SK-N-SH (cell line): ENCODE results near the gene LINGO3. TPM values are rescaled to one million over a fixed set of nuclear protein-coding genes. Genes with fewer than 3 reads are reported as not detected.

Source experiments
- CTCF ChIA-PET: fragments of 300-600, 350-600 bp; formaldehyde crosslinking; extraction: SDS; loops from one replicate; lab custom pipeline; 2021; lab: Yijun Ruan, JAX
- POLR2A ChIA-PET: fragments of 350-600 bp; sonication (Branson Sonifier 250); formaldehyde crosslinking; extraction: SDS; loops from one replicate; lab custom pipeline; 2020; ENCODE audit warnings: antibody characterized with exemption, inconsistent platforms; lab: Yijun Ruan, JAX
- DNase-seq: peaks from one replicate; pipeline ENCODE4 v3.0.0; 2012
- H2AFZ ChIP-seq: fragments of 200-600 bp; sonication (generic); 2 replicates; pipeline ENCODE4 v1.8.1; 2016; ENCODE audit warnings: antibody characterized with exemption, mild to moderate bottlenecking, low read depth
- H3F3A ChIP-seq: fragments of 200-600 bp; sonication (generic); replicated peaks from 2 replicates; pipeline ENCODE3; 2016; ENCODE audit warnings: antibody characterized with exemption, mild to moderate bottlenecking; ENCODE audit not compliant: insufficient read depth
- H3K27ac ChIP-seq, 2 experiments: fragments of 200-500 bp in 1 of 2; fragments of 200-600 bp in 1 of 2; sonication (Bioruptor generic) in 1 of 2; sonication (generic), shearing (Covaris generic) in 1 of 2; 2 replicates each; pipeline versions ENCODE4 v1.5.1 to v1.6.1; 2014 to 2016; ENCODE audit warnings: low read depth in 2 of 2, inconsistent platforms in 1 of 2, low read length in 1 of 2, mild to moderate bottlenecking in 1 of 2, mixed read lengths in 1 of 2
- H3K27me3 ChIP-seq: fragments of 200-600 bp; sonication (generic), shearing (Covaris generic); 2 replicates; pipeline ENCODE4 v1.6.1; 2016; ENCODE audit warnings: mixed run types; ENCODE audit not compliant: insufficient read depth
- H3K36me3 ChIP-seq, 2 experiments: fragments of 200-500 bp in 1 of 2; fragments of 200-600 bp in 1 of 2; sonication (Bioruptor generic) in 1 of 2; sonication (generic) in 1 of 2; replicated peaks in 1 of 2; 2 replicates each; pipeline versions ENCODE3 to v1.5.1; 2014 to 2016; ENCODE audit warnings: low read length in 1 of 2, mild to moderate bottlenecking in 1 of 2; ENCODE audit not compliant: insufficient read depth in 2 of 2, control insufficient read depth in 1 of 2
- H3K4me1 ChIP-seq, 2 experiments: fragments of 200-500 bp in 1 of 2; fragments of 200-600 bp in 1 of 2; sonication (Bioruptor generic) in 1 of 2; sonication (generic), shearing (Covaris generic) in 1 of 2; 2 replicates each; pipeline versions ENCODE4 v1.5.1 to v1.6.1; 2014 to 2016; ENCODE audit warnings: low read depth in 1 of 2, low read length in 1 of 2, mixed run types in 1 of 2; ENCODE audit not compliant: insufficient read depth in 2 of 2, control insufficient read depth in 1 of 2
- H3K4me2 ChIP-seq: fragments of 200-600 bp; sonication (generic), shearing (Covaris generic); 2 replicates; pipeline ENCODE4 v1.6.1; 2017; ENCODE audit warnings: mixed run types
- H3K4me3 ChIP-seq, 2 experiments: fragments of 200-500 bp in 1 of 2; fragments of 200-600 bp in 1 of 2; sonication (Bioruptor generic) in 1 of 2; sonication (generic), shearing (Covaris generic) in 1 of 2; 2 replicates each; pipeline versions ENCODE4 v1.5.1 to v1.8.1; 2014 to 2016; ENCODE audit warnings: low read depth in 2 of 2, inconsistent platforms in 1 of 2, low read length in 1 of 2, mild to moderate bottlenecking in 1 of 2, mixed read lengths in 1 of 2, moderate library complexity in 1 of 2
- H3K79me2 ChIP-seq: fragments of 200-600 bp; sonication (generic); 2 replicates; pipeline ENCODE4 v1.8.1; 2017; ENCODE audit warnings: mild to moderate bottlenecking; ENCODE audit not compliant: insufficient read depth
- H3K9ac ChIP-seq: fragments of 200-600 bp; sonication (generic); 2 replicates; pipeline ENCODE4 v1.6.1; 2017; ENCODE audit warnings: mixed run types
- H3K9me2 ChIP-seq: fragments of 200-600 bp; sonication (generic); 2 replicates; pipeline ENCODE4 v1.6.1; 2017; ENCODE audit warnings: mixed run types
- H3K9me3 ChIP-seq: fragments of 200-600 bp; sonication (generic); 2 replicates; pipeline ENCODE4 v1.6.1; 2017; ENCODE audit warnings: mixed run types, mild to moderate bottlenecking, moderate library complexity
- H4K20me1 ChIP-seq: fragments of 200-600 bp; sonication (generic); 2 replicates; pipeline ENCODE4 v1.6.1; 2017; ENCODE audit warnings: mild to moderate bottlenecking, mixed run types; ENCODE audit not compliant: insufficient read depth
- ELF1 ChIP-seq: IDR thresholded peaks from 2 replicates; pipeline ENCODE4 v1.4.0; 2012
- EZH2phosphoT487 ChIP-seq: fragments of 200-600 bp; sonication (generic); IDR thresholded peaks from 2 replicates; pipeline ENCODE4 v1.6.1; 2017; ENCODE audit warnings: low read depth, mixed run types, mild to moderate bottlenecking, antibody characterized with exemption, moderate library complexity, borderline replicate concordance
- FOXM1 ChIP-seq: IDR thresholded peaks from 2 replicates; pipeline ENCODE4 v1.4.0; 2012; ENCODE audit warnings: low read depth, mild to moderate bottlenecking
- MAX ChIP-seq: IDR thresholded peaks from 2 replicates; pipeline ENCODE4 v1.4.0; 2012; ENCODE audit warnings: low read depth
- NFIC ChIP-seq: IDR thresholded peaks from 2 replicates; pipeline ENCODE4 v1.4.0; 2012; ENCODE audit warnings: borderline replicate concordance
- POLR2AphosphoS5 ChIP-seq: IDR thresholded peaks from 2 replicates; pipeline ENCODE4 v1.6.1; 2012; ENCODE audit warnings: low read depth, low read length
- RCOR1 ChIP-seq: fragments of 150-350 bp; IDR thresholded peaks from 2 replicates; pipeline ENCODE4 v1.6.1; 2017; ENCODE audit warnings: antibody characterized with exemption, low read length
- RFX5 ChIP-seq: IDR thresholded peaks from 2 replicates; pipeline ENCODE4 v1.6.1; 2012; ENCODE audit warnings: mild to moderate bottlenecking, improper control_type of control experiment, low read length
- SIN3A ChIP-seq: IDR thresholded peaks from 2 replicates; pipeline ENCODE4 v1.6.1; 2012; ENCODE audit warnings: low read depth, mild to moderate bottlenecking, low read length, moderate library complexity, borderline replicate concordance
- SMC3 ChIP-seq: IDR thresholded peaks from 2 replicates; pipeline ENCODE4 v1.6.1; 2012; ENCODE audit warnings: low read depth, low read length, improper control_type of control experiment
- TAF1 ChIP-seq: IDR thresholded peaks from 2 replicates; pipeline ENCODE4 v1.6.1; 2012; ENCODE audit warnings: low read depth, mild to moderate bottlenecking, low read length, moderate library complexity, borderline replicate concordance
- USF2 ChIP-seq: fragments of 150-350 bp; IDR thresholded peaks from 2 replicates; pipeline ENCODE4 v1.6.1; 2017; ENCODE audit warnings: antibody characterized with exemption, low read length, low read depth, borderline replicate concordance
- YY1 ChIP-seq: IDR thresholded peaks from 2 replicates; pipeline ENCODE4 v1.4.0; 2012; ENCODE audit warnings: low read depth, mild to moderate bottlenecking
- WGBS: methylation state at CpG from one replicate; pipeline ENCODE4 v1.1.6; 2017; ENCODE audit warnings: low lambda C conversion rate; 5-methylcytosine and 5-hydroxymethylcytosine counted together
- polyA plus RNA-seq, 3 experiments: library from polyadenylated mRNA; depleted of rRNA; stranded (reverse); fragments of >200 nt; gene quantifications; 2 replicates each; pipeline ENCODE4 v1.2.3, GENCODE V29; 2012
- TF ChIP-seq, protein P1 (sequence below): IDR thresholded peaks from 2 replicates; pipeline ENCODE4 v1.6.1; 2012; ENCODE audit warnings: mild to moderate bottlenecking, low read depth, low read length, moderate library complexity
- TF ChIP-seq, protein P2 (sequence below): IDR thresholded peaks from 2 replicates; pipeline ENCODE4 v1.4.0; 2012; ENCODE audit warnings: low read depth, borderline replicate concordance
- TF ChIP-seq, protein P3 (sequence below): fragments of 150-350 bp; IDR thresholded peaks from 2 replicates; pipeline ENCODE4 v1.6.1; 2016; ENCODE audit warnings: mild to moderate bottlenecking, low read depth, low read length

Gene LINGO3
- polyA plus RNA-seq, 1 of the 3 experiments (the other 2 are of a cell fraction) = not detected

- Histone ChIP-seq H3F3A (peaks cover 6% of the 10 kb centered on the region), H3K9me3 (no peaks in the 10 kb centered on the region), H3K4me1 (no peaks in the 10 kb centered on the region; a peak in 1 of 4 replicates), H2AFZ (no peak overlapping the region), H3K79me2 (peaks cover 14% of the 10 kb centered on the region; the same call in 1 of the 2 replicates), H3K9ac (no peak overlapping the region), H3K27ac (no peak overlapping the region), H3K9me2 (no peaks in the 10 kb centered on the region), H3K36me3 (peaks cover 0 to 20% of the 10 kb centered on the region in 2 experiments), H3K4me2 (no peak overlapping the region), H3K4me3 (no peak overlapping the region), H4K20me1 (peaks cover 9% of the 10 kb centered on the region; the same call in 1 of the 2 replicates), H3K27me3 (no peaks in the 10 kb centered on the region)
- ChIA-PET CTCF (no interaction called here), POLR2A (no interaction called here)
- DNase-seq = no peak
- WGBS = 100% methylated on average over 11 of the region's 38 CpGs
- TF ChIP-seq USF2 (no peak), ELF1 (no peak), EZH2phosphoT487 (no peak), YY1 (no peak), RCOR1 (no peak), POLR2AphosphoS5 (no peak), SMC3 (no peak), MAX (no peak), FOXM1 (no peak), RFX5 (no peak), NFIC (no peak), SIN3A (no peak), TAF1 (no peak)
- TF ChIP-seq, protein P1, sequence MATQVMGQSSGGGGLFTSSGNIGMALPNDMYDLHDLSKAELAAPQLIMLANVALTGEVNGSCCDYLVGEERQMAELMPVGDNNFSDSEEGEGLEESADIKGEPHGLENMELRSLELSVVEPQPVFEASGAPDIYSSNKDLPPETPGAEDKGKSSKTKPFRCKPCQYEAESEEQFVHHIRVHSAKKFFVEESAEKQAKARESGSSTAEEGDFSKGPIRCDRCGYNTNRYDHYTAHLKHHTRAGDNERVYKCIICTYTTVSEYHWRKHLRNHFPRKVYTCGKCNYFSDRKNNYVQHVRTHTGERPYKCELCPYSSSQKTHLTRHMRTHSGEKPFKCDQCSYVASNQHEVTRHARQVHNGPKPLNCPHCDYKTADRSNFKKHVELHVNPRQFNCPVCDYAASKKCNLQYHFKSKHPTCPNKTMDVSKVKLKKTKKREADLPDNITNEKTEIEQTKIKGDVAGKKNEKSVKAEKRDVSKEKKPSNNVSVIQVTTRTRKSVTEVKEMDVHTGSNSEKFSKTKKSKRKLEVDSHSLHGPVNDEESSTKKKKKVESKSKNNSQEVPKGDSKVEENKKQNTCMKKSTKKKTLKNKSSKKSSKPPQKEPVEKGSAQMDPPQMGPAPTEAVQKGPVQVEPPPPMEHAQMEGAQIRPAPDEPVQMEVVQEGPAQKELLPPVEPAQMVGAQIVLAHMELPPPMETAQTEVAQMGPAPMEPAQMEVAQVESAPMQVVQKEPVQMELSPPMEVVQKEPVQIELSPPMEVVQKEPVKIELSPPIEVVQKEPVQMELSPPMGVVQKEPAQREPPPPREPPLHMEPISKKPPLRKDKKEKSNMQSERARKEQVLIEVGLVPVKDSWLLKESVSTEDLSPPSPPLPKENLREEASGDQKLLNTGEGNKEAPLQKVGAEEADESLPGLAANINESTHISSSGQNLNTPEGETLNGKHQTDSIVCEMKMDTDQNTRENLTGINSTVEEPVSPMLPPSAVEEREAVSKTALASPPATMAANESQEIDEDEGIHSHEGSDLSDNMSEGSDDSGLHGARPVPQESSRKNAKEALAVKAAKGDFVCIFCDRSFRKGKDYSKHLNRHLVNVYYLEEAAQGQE = no peak
- TF ChIP-seq, protein P2, sequence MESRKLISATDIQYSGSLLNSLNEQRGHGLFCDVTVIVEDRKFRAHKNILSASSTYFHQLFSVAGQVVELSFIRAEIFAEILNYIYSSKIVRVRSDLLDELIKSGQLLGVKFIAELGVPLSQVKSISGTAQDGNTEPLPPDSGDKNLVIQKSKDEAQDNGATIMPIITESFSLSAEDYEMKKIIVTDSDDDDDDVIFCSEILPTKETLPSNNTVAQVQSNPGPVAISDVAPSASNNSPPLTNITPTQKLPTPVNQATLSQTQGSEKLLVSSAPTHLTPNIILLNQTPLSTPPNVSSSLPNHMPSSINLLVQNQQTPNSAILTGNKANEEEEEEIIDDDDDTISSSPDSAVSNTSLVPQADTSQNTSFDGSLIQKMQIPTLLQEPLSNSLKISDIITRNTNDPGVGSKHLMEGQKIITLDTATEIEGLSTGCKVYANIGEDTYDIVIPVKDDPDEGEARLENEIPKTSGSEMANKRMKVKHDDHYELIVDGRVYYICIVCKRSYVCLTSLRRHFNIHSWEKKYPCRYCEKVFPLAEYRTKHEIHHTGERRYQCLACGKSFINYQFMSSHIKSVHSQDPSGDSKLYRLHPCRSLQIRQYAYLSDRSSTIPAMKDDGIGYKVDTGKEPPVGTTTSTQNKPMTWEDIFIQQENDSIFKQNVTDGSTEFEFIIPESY = no peak
- TF ChIP-seq, protein P3, sequence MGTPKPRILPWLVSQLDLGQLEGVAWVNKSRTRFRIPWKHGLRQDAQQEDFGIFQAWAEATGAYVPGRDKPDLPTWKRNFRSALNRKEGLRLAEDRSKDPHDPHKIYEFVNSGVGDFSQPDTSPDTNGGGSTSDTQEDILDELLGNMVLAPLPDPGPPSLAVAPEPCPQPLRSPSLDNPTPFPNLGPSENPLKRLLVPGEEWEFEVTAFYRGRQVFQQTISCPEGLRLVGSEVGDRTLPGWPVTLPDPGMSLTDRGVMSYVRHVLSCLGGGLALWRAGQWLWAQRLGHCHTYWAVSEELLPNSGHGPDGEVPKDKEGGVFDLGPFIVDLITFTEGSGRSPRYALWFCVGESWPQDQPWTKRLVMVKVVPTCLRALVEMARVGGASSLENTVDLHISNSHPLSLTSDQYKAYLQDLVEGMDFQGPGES = no peak
Observed at GRCh38 chr19:2340496-2341243, 32.7 kb upstream of the LINGO3 start.
